GM12878 (cell line): Measurements from ENCODE around the gene ZFP1. TPM values are rescaled to one million over a fixed set of nuclear protein-coding genes. Genes with fewer than 3 reads are reported as not detected.

Experiments used
- ASH2L ChIP-seq: fragments of 300-600, 200-600 bp; sonication (generic); IDR thresholded peaks from 2 replicates; pipeline ENCODE4 v1.6.1; 2017; ENCODE audit warnings: low read depth, mild to moderate bottlenecking, borderline replicate concordance
- BHLHE40 ChIP-seq, 2 experiments: fragments of 450-650 bp in 1 of 2; IDR thresholded peaks; 2 replicates each; pipeline ENCODE4 v1.6.1; 2011 to 2017; ENCODE audit warnings: low read depth in 2 of 2, borderline replicate concordance in 1 of 2, improper control_type of control experiment in 1 of 2, low read length in 1 of 2, mild to moderate bottlenecking in 1 of 2
- CREB1 ChIP-seq: IDR thresholded peaks from 2 replicates; pipeline ENCODE4 v1.6.1; 2012; ENCODE audit warnings: low read depth, mild to moderate bottlenecking, inconsistent platforms
- CREM ChIP-seq: IDR thresholded peaks from 2 replicates; pipeline ENCODE4 v1.6.1; 2014; ENCODE audit warnings: antibody characterized with exemption, low read depth
- GATAD2B ChIP-seq: fragments of 450-650 bp; conservative IDR thresholded peaks from 2 replicates; pipeline ENCODE4 v1.6.1; 2017; ENCODE audit warnings: low read depth, mild to moderate bottlenecking, moderate library complexity
- IKZF2 ChIP-seq, 2 experiments: fragments of 450-650 bp; IDR thresholded peaks; 2 replicates each; pipeline ENCODE4 v1.6.1; 2017; ENCODE audit warnings: mild to moderate bottlenecking in 2 of 2, moderate library complexity in 2 of 2
- KLF5 ChIP-seq: fragments of 450-650 bp; IDR thresholded peaks from 2 replicates; pipeline ENCODE4 v1.6.1; 2014; ENCODE audit warnings: mild to moderate bottlenecking; ENCODE audit not compliant: partially characterized antibody
- LARP7 ChIP-seq: fragments of 450-650 bp; IDR thresholded peaks from 2 replicates; pipeline ENCODE4 v1.6.1; 2017; ENCODE audit warnings: mild to moderate bottlenecking
- NBN ChIP-seq: fragments of 450-650 bp; IDR thresholded peaks from 2 replicates; pipeline ENCODE4 v1.6.1; 2016
- NFYA ChIP-seq: IDR thresholded peaks from 2 replicates; pipeline ENCODE4 v1.6.1; 2011; ENCODE audit warnings: low read depth, mild to moderate bottlenecking, low read length, improper control_type of control experiment, borderline replicate concordance
- NR2C1 ChIP-seq: fragments of 450-650 bp; IDR thresholded peaks from 2 replicates; pipeline ENCODE4 v1.6.1; 2017; ENCODE audit warnings: antibody characterized with exemption, mild to moderate bottlenecking, moderate library complexity
- NR2F1 ChIP-seq: fragments of 450-650 bp; conservative IDR thresholded peaks from 2 replicates; pipeline ENCODE4 v1.6.1; 2017; ENCODE audit warnings: mild to moderate bottlenecking
- NRF1 ChIP-seq: conservative IDR thresholded peaks from 2 replicates; pipeline ENCODE4 v1.6.1; 2011; ENCODE audit warnings: mild to moderate bottlenecking, low read depth, low read length, improper control_type of control experiment
- PML ChIP-seq: IDR thresholded peaks from 2 replicates; pipeline ENCODE4 v1.6.1; 2012; ENCODE audit warnings: low read length, inconsistent platforms
- POLR2AphosphoS2 ChIP-seq: IDR thresholded peaks from 2 replicates; pipeline ENCODE4 v1.6.1; 2011; ENCODE audit warnings: low read depth, mild to moderate bottlenecking, low read length, improper control_type of control experiment, moderate library complexity
- POLR2AphosphoS5 ChIP-seq: IDR thresholded peaks from 2 replicates; pipeline ENCODE4 v1.6.1; 2011; ENCODE audit warnings: mild to moderate bottlenecking, low read length, inconsistent platforms
- POU2F2 ChIP-seq: IDR thresholded peaks from 3 replicates; pipeline ENCODE4 v1.6.1; 2011; ENCODE audit warnings: low read depth, mild to moderate bottlenecking, low read length, borderline replicate concordance
- RB1 ChIP-seq: fragments of 450-650 bp; formaldehyde crosslinking; IDR thresholded peaks from 2 replicates; pipeline ENCODE4 v1.6.1; 2017; ENCODE audit warnings: mild to moderate bottlenecking, borderline replicate concordance
- RELA ChIP-seq: fragments of 450-650 bp; IDR thresholded peaks from 2 replicates; pipeline ENCODE4 v1.8.0; 2014; ENCODE audit warnings: borderline replicate concordance; ENCODE audit not compliant: partially characterized antibody
- RUNX3 ChIP-seq: IDR thresholded peaks from 2 replicates; pipeline ENCODE4 v1.6.1; 2012; ENCODE audit warnings: low read length, inconsistent platforms
- SIN3A ChIP-seq: IDR thresholded peaks from 2 replicates; pipeline ENCODE4 v1.6.1; 2012; ENCODE audit warnings: low read depth, low read length, improper control_type of control experiment
- SIX5 ChIP-seq: IDR thresholded peaks from 2 replicates; pipeline ENCODE4 v1.6.1; 2011; ENCODE audit warnings: mild to moderate bottlenecking, low read depth, low read length, moderate library complexity; ENCODE audit not compliant: severe bottlenecking
- SMARCA5 ChIP-seq: fragments of 450-650 bp; IDR thresholded peaks from 2 replicates; pipeline ENCODE4 v1.6.1; 2017; ENCODE audit warnings: mild to moderate bottlenecking
- SP1 ChIP-seq: IDR thresholded peaks from one replicate; pipeline ENCODE4 v1.6.1; 2011; ENCODE audit warnings: low read depth, low read length
- SREBF1 ChIP-seq: IDR thresholded peaks from 2 replicates; pipeline ENCODE4 v1.6.1; 2012; ENCODE audit warnings: mild to moderate bottlenecking, low read length
- SREBF2 ChIP-seq: IDR thresholded peaks from 2 replicates; pipeline ENCODE4 v1.6.1; 2012; ENCODE audit warnings: mild to moderate bottlenecking, low read length
- SRF ChIP-seq, 2 experiments: IDR thresholded peaks; 2 replicates each; pipeline ENCODE4 v1.6.1; 2011; ENCODE audit warnings: low read depth in 2 of 2, low read length in 2 of 2, mild to moderate bottlenecking in 1 of 2, moderate library complexity in 1 of 2
- ZSCAN29 ChIP-seq: fragments of 450-650 bp; IDR thresholded peaks from 2 replicates; pipeline ENCODE4 v1.6.1; 2017; ENCODE audit warnings: mild to moderate bottlenecking, moderate library complexity
- polyA plus RNA-seq, 11 experiments: library from polyadenylated mRNA; depleted of rRNA in 4 of 11; unstranded in 6 of 11; stranded (reverse) in 5 of 11; fragments of >200 nt; fragmentation: Nextera tagmentation in 4 of 11; fragmentation: Illumina TruSeq in 1 of 11; extraction: Ambion mirVana in 4 of 11; extraction: Trizol in 1 of 11; gene quantifications; 1 replicate in 1 of 11; 2 replicates in 10 of 11; pipeline versions ENCODE4 v1.2.1 to v1.2.3, GENCODE V29; 2011 to 2016; ENCODE audit warnings: inconsistent platforms in 2 of 11, missing spikeins in 2 of 11, low read depth in 1 of 11
- total RNA-seq, 4 experiments: library from RNA; depleted of rRNA in 3 of 4; stranded (reverse); fragments of >200 nt in 3 of 4; fragmentation: Illumina TruSeq in 1 of 4; extraction: Trizol in 1 of 4; gene quantifications; 2 replicates each; pipeline versions ENCODE4 v1.2.1 to v1.2.3, GENCODE V29; 2013 to 2021
- TF ChIP-seq, protein P1 (sequence below): fragments of 450-650 bp; conservative IDR thresholded peaks from 2 replicates; pipeline ENCODE4 v1.6.1; 2017; ENCODE audit warnings: mild to moderate bottlenecking, moderate library complexity
- TF ChIP-seq, protein P2 (sequence below): fragments of 450-650 bp; IDR thresholded peaks from 2 replicates; pipeline ENCODE4 v1.6.1; 2017; ENCODE audit warnings: low read depth, mild to moderate bottlenecking, moderate library complexity

Gene ZFP1
- total and polyA plus RNA-seq, 10 of the 15 experiments (the other 5 are each of a cell fraction or from before 2014, with no cell fraction given) = 3.5 to 17.6 (median 14.7) TPM

DNA sequence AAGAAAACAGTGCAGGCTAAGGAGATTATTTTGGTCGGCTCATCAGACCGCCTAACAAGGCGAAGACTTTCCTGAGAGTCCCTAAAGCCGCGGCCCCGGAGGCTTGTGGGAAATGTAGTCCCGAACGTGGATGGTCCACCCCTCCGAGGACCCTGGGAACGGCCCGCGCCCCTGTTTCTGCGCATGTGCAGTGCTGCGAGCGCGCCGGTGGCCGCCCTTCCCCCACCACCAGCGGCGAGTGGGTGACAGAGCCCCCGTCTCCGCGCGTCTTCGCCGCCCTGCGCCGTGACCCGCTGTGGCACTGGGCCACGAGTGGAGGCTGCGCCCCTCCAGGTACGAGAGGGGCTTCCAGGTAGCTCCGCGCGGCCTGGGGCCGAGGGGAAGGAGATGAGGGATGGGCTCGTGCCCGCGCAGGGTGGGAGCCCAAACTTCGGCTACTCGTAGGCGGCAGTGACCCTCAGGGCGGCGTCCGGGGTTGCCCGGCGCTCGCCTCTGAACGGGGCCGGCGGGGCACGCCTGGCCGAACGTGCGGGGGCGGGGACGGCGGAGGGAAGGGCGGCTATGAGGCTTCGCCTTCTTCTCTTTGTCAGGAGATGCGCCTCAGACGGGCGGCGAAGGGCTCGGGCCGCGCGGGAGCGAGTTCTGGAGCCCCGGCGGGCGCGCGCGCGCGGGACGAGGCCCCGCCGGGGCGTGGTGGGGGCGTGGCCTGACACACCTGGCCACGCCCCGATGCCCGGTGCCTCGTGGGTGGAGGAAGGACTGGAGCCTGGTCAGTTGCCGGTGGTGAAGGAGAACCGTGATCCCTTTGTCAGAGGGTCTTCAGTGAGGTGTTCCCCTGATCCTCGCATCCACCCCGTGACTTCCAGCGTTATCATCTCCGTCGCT, at the start of gene ZFP1 (continued):
- TF ChIP-seq, protein P1, sequence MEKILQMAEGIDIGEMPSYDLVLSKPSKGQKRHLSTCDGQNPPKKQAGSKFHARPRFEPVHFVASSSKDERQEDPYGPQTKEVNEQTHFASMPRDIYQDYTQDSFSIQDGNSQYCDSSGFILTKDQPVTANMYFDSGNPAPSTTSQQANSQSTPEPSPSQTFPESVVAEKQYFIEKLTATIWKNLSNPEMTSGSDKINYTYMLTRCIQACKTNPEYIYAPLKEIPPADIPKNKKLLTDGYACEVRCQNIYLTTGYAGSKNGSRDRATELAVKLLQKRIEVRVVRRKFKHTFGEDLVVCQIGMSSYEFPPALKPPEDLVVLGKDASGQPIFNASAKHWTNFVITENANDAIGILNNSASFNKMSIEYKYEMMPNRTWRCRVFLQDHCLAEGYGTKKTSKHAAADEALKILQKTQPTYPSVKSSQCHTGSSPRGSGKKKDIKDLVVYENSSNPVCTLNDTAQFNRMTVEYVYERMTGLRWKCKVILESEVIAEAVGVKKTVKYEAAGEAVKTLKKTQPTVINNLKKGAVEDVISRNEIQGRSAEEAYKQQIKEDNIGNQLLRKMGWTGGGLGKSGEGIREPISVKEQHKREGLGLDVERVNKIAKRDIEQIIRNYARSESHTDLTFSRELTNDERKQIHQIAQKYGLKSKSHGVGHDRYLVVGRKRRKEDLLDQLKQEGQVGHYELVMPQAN = peak; percentile 81
- TF ChIP-seq RELA (peak; percentile 59), RUNX3 (peak; percentile 58), SMARCA5 (peak; percentile 61; the same call in 1 of the 2 replicates), NBN (peak; percentile 78; the same call in 1 of the 2 replicates), GATAD2B (peak; percentile 96), KLF5 (peak; percentile 53), NR2C1 (0 out of 2 replicates have a peak, but pooled peaks have one; percentile 10), NFYA (no peak), IKZF2 (IDR thresholded peaks at IDR 0.05) (peak in 1 of 2 experiments; percentile 31; a peak in 1 of 4 replicates), NR2F1 (peak; percentile 88), SIX5 (peak; percentile 83), BHLHE40 (IDR thresholded peaks at IDR 0.05; ENCODE audit: borderline replicate concordance in 1 of 2, low read depth in 2 of 2, low read length in 1 of 2) (peak in 1 of 2 experiments; percentile 89; a peak in 2 of 4 replicates), LARP7 (peak; percentile 95), PML (peak; percentile 49; the same call in 1 of the 2 replicates), RB1 (peak; percentile 83; the same call in 1 of the 2 replicates), ZSCAN29 (no peak), SREBF1 (peak; percentile 63; the same call in 1 of the 2 replicates), POLR2AphosphoS2 (0 out of 2 replicates have a peak, but pooled peaks have one; percentile 60), SRF (IDR thresholded peaks at IDR 0.05; ENCODE audit: low read depth in 2 of 2, low read length in 2 of 2) (no peak), CREM (peak; percentile 56; the same call in 1 of the 2 replicates), CREB1 (peak; percentile 60; the same call in 1 of the 2 replicates), ASH2L (peak; percentile 55; the same call in 1 of the 2 replicates), NRF1 (peak; percentile 42; the same call in 1 of the 2 replicates), SIN3A (no peak; the same call in 1 of the 2 replicates), SP1 (peak; percentile 34), POLR2AphosphoS5 (peak; percentile 63; the same call in 1 of the 2 replicates), SREBF2 (no peak), POU2F2 (0 out of 3 replicates have a peak, but pooled peaks have one; percentile 7)
- TF ChIP-seq, protein P2, sequence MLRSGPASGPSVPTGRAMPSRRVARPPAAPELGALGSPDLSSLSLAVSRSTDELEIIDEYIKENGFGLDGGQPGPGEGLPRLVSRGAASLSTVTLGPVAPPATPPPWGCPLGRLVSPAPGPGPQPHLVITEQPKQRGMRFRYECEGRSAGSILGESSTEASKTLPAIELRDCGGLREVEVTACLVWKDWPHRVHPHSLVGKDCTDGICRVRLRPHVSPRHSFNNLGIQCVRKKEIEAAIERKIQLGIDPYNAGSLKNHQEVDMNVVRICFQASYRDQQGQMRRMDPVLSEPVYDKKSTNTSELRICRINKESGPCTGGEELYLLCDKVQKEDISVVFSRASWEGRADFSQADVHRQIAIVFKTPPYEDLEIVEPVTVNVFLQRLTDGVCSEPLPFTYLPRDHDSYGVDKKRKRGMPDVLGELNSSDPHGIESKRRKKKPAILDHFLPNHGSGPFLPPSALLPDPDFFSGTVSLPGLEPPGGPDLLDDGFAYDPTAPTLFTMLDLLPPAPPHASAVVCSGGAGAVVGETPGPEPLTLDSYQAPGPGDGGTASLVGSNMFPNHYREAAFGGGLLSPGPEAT = peak; percentile 69; the same call in 1 of the 2 replicates
